HepG2 (cell line): Measurements from ENCODE around the gene ADRM1. TPM values are rescaled to one million over a fixed set of nuclear protein-coding genes. Genes with fewer than 3 reads are reported as not detected.

Source experiments
- AHDC1 ChIP-seq: sonication (generic); formaldehyde crosslinking; IDR thresholded peaks from 2 replicates; pipeline ENCODE4 v1.5.1; 2020; ENCODE audit warnings: mild to moderate bottlenecking, missing genetic modification reagents, borderline replicate concordance
- ARID2 ChIP-seq: sonication (generic); formaldehyde crosslinking; IDR thresholded peaks from 2 replicates; pipeline ENCODE4 v1.8.1; 2022; ENCODE audit warnings: mild to moderate bottlenecking, missing genetic modification reagents, borderline replicate concordance
- BRF2 ChIP-seq: sonication (generic); formaldehyde crosslinking; IDR thresholded peaks from 2 replicates; pipeline ENCODE4 v1.8.1; 2022; ENCODE audit warnings: mild to moderate bottlenecking, missing genetic modification reagents
- HMGXB4 ChIP-seq, 2 experiments: sonication (generic) in 1 of 2; formaldehyde crosslinking in 1 of 2; IDR thresholded peaks; 2 replicates each; pipeline versions ENCODE4 v1.4.0 to v1.6.1; 2018 to 2020; ENCODE audit warnings: missing genetic modification reagents in 2 of 2, borderline replicate concordance in 1 of 2, low read depth in 1 of 2, mild to moderate bottlenecking in 1 of 2, missing biosample characterization in 1 of 2
- JUNB ChIP-seq: sonication (generic); formaldehyde crosslinking; IDR thresholded peaks from 2 replicates; pipeline ENCODE4 v1.8.0; 2022; ENCODE audit warnings: missing genetic modification reagents, mild to moderate bottlenecking, borderline replicate concordance
- NR3C1 ChIP-seq: sonication (generic); formaldehyde crosslinking; IDR thresholded peaks from 2 replicates; pipeline ENCODE4 v1.4.0; 2020; ENCODE audit warnings: missing genetic modification reagents
- SMAD1 ChIP-seq: sonication (generic); formaldehyde crosslinking; IDR thresholded peaks from 2 replicates; pipeline ENCODE4 v1.4.0; 2020; ENCODE audit warnings: missing genetic modification reagents, low read depth, mild to moderate bottlenecking, borderline replicate concordance
- ZBTB20 ChIP-seq: sonication (generic); formaldehyde crosslinking; IDR thresholded peaks from 2 replicates; pipeline ENCODE4 v1.8.1; 2023; ENCODE audit warnings: missing genetic modification reagents, low read depth, mild to moderate bottlenecking, borderline replicate concordance
- ZBTB33 ChIP-seq: sonication (generic); formaldehyde crosslinking; IDR thresholded peaks from 2 replicates; pipeline ENCODE4 v1.4.0; 2020; ENCODE audit warnings: missing genetic modification reagents
- ZFAT ChIP-seq: sonication (generic); formaldehyde crosslinking; conservative IDR thresholded peaks from 2 replicates; pipeline ENCODE4 v1.8.1; 2023; ENCODE audit warnings: missing genetic modification reagents, inconsistent platforms
- ZNF225 ChIP-seq: sonication (generic); formaldehyde crosslinking; IDR thresholded peaks from 2 replicates; pipeline ENCODE4 v1.4.0; 2020; ENCODE audit warnings: mild to moderate bottlenecking, missing genetic modification reagents
- ZNF234 ChIP-seq: sonication (generic); formaldehyde crosslinking; conservative IDR thresholded peaks from 2 replicates; pipeline ENCODE4 v1.5.1; 2020; ENCODE audit warnings: mild to moderate bottlenecking, missing genetic modification reagents
- ZNF790 ChIP-seq: sonication (generic); formaldehyde crosslinking; IDR thresholded peaks from 2 replicates; pipeline ENCODE4 v1.8.0; 2022; ENCODE audit warnings: missing genetic modification reagents, mild to moderate bottlenecking, borderline replicate concordance
- polyA plus RNA-seq, 8 experiments: library from polyadenylated mRNA; depleted of rRNA in 3 of 8; stranded (reverse) in 7 of 8; unstranded in 1 of 8; fragments of >200 nt; fragmentation: Illumina TruSeq in 4 of 8; extraction: Trizol in 4 of 8; gene quantifications; 2 replicates each; pipeline versions ENCODE4 v1.2.1 to v1.2.3, GENCODE V29; 2011 to 2016; ENCODE audit warnings: low read depth in 4 of 8, missing spikeins in 1 of 8, mixed read lengths in 1 of 8; ENCODE audit not compliant: insufficient read depth in 1 of 8
- total RNA-seq, 5 experiments: library from RNA; depleted of rRNA; stranded (reverse); fragments of >200 nt; fragmentation: Illumina TruSeq; extraction: Trizol; gene quantifications; 2 replicates each; pipeline ENCODE4 v1.2.3, GENCODE V29; 2016; ENCODE audit warnings: low read depth in 1 of 5
- TF ChIP-seq, protein P1 (sequence below): sonication (generic); formaldehyde crosslinking; IDR thresholded peaks from 2 replicates; pipeline ENCODE4 v1.8.0; 2022; ENCODE audit warnings: low read depth, missing genetic modification reagents

The ADRM1 gene
- total and polyA plus RNA-seq, 2 of the 13 experiments (the other 11 are each of a cell fraction or from before 2014, with no cell fraction given) = 92.9 to 154 TPM

DNA sequence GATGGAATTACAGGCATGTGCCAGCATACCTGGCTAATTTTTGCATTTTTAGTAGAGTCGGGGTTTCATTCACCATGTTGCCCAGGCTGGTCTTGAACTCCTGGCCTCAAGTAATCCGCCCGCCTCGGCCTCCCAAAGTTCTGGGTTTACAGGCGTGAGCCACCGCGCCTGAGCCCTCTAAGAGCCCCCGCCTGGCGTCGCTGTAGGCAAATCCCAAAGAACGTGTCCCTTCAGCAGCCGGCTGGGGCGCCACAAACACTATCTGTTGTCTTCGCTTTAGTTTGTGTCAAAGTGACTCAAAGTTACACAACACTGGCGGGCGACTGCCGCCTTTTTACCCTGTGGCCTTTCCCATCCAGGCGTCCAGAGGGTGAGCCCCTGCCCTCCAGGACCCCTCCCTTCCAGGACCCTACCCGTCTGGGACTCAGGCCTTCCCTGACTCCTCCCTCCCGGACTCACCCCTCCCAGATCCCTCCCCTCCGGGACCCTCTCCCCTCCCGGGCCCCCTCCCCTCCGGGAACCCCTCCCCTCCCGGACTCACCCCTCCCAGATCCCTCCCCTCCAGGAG lies 940 bp upstream of the ADRM1 start (continued):
- TF ChIP-seq AHDC1 (CRISPR knock-in tag) (peak; percentile 64; the same call in 1 of the 2 replicates), ZFAT (CRISPR knock-in tag) (peak; percentile 76; the same call in 1 of the 2 replicates), BRF2 (CRISPR knock-in tag) (no peak), ZNF225 (CRISPR knock-in tag) (no peak; the same call in 1 of the 2 replicates), SMAD1 (CRISPR knock-in tag) (peak; percentile 83; the same call in 1 of the 2 replicates), ZNF234 (CRISPR knock-in tag) (peak; percentile 82; the same call in 1 of the 2 replicates), HMGXB4 (CRISPR knock-in tag; IDR thresholded peaks at IDR 0.05; ENCODE audit: borderline replicate concordance in 1 of 2, low read depth in 1 of 2) (peak; percentile 87 to 99; a peak in 3 of 4 replicates), ZBTB33 (peak; percentile 94), NR3C1 (CRISPR knock-in tag) (no peak), ARID2 (CRISPR knock-in tag) (no peak), JUNB (CRISPR knock-in tag) (no peak), ZBTB20 (CRISPR knock-in tag) (peak; percentile 34; the same call in 1 of the 2 replicates), ZNF790 (CRISPR knock-in tag) (0 out of 2 replicates have a peak, but pooled peaks have one; percentile 77)
- TF ChIP-seq, protein P1, sequence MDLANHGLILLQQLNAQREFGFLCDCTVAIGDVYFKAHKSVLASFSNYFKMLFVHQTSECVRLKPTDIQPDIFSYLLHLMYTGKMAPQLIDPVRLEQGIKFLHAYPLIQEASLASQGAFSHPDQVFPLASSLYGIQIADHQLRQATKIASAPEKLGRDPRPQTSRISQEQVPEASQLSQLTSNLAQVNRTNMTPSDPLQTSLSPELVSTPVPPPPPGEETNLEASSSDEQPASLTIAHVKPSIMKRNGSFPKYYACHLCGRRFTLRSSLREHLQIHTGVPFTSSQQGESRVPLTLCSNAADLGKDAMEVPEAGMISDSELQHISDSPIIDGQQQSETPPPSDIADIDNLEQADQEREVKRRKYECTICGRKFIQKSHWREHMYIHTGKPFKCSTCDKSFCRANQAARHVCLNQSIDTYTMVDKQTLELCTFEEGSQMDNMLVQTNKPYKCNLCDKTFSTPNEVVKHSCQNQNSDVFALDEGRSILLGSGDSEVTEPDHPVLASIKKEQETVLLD (CRISPR knock-in tag) = 0 out of 2 replicates have a peak, but pooled peaks have one; percentile 45
